ENCODE results near the gene KITLG.

DNA sequence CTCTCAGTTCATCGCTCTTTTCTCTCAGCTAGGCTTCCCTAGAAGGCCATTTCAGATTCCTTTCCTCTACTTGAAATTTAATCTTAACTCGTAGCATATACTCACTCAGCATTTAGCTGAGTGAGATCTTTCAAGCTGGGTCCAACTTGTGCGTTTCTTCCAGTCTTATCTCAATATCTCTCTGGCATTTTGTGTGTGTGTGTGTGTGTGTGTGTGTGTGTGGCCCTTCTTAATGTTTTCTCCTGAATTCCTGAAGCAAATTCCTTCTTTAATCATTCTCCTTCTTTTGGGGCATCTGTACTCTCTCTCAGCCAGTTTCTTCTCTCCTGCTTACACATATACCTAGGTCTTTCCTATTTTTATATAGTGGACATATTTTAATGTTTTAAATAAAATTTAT lies 129.1 kb downstream of the KITLG start:
- no peak for TF ChIP-seq NFRKB (IDR thresholded peaks at IDR 0.05)
- TF ChIP-seq FOXK2 (IDR thresholded peaks at IDR 0.05) = no peak
- TF ChIP-seq ZNF384 (IDR thresholded peaks at IDR 0.05) = no peak
- no peak for TF ChIP-seq L3MBTL2 (conservative IDR thresholded peaks at IDR 0.05)
- no peak for TF ChIP-seq FOXM1 (IDR thresholded peaks at IDR 0.05; ENCODE audit: borderline replicate concordance)
- no peak for TF ChIP-seq HDGF (IDR thresholded peaks at IDR 0.05; ENCODE audit: borderline replicate concordance)
- no peak for TF ChIP-seq FOXA1 (IDR thresholded peaks at IDR 0.05)

Measured in HEK293T (cell line).